GM12878 (cell line): Measurements from ENCODE around the gene SPDL1. TPM values are rescaled to one million over a fixed set of nuclear protein-coding genes. Genes with fewer than 3 reads are reported as not detected.

Experiments used
- ATAC-seq: fragments of 200-7000 bp; cut with Tn5 transposase; 3 replicates; pipeline ENCODE4 v1.9.1; 2020; ENCODE audit warnings: mild to moderate bottlenecking, moderate library complexity
- BruUV-seq: library from RNA; stranded (reverse); fragments of 400-500 nt; replicated peaks from 2 replicates; lab custom pipeline; 2021; lab: Mats Ljungman, UMichigan
- CTCF ChIA-PET: fragments of 300-600 bp; sonication (Branson Sonifier 250); formaldehyde crosslinking; extraction: SDS; loops from one replicate; lab custom pipeline; 2021; ENCODE audit warnings: inconsistent platforms; lab: Yijun Ruan, JAX
- POLR2A ChIA-PET: fragments of 350-600 bp; formaldehyde crosslinking; extraction: SDS; loops from one replicate; lab custom pipeline; 2021; ENCODE audit warnings: inconsistent platforms; lab: Charles Lee
- RAD21 ChIA-PET: fragments of 300-600 bp; sonication (Branson Sonifier 250); formaldehyde crosslinking; loops from one replicate; lab custom pipeline; 2023; ENCODE audit warnings: antibody characterized with exemption; ENCODE audit not compliant: unreplicated experiment; lab: Charles Lee
- SMC1A ChIA-PET: fragments of 300-600 bp; sonication (Branson Sonifier 250); formaldehyde crosslinking; loops from one replicate; lab custom pipeline; 2023; ENCODE audit not compliant: unreplicated experiment, uncharacterized antibody; lab: Charles Lee
- DNase-seq: peaks from one replicate; pipeline ENCODE4 v3.0.0-alpha.2; 2011; ENCODE audit warnings: low read depth, low spot score
- FAIRE-seq: peaks from 3 replicates; lab custom pipeline; 2011; peaks lifted over from hg19 to GRCh38; lab: Jason Lieb, UNC
- H2AFZ ChIP-seq: 2 replicates; pipeline ENCODE4 v1.6.0; 2011; ENCODE audit warnings: low read depth, low read length, control low read depth; ENCODE audit not compliant: control insufficient read depth
- H3K27ac ChIP-seq: 2 replicates; pipeline ENCODE4 v1.5.1; 2011; ENCODE audit warnings: control low read depth; ENCODE audit not compliant: control insufficient read depth, insufficient read depth
- H3K27me3 ChIP-seq, 2 experiments: replicated peaks in 1 of 2; 2 replicates each; pipeline versions ENCODE4 v1.6.0 to v1.6.1; 2011; ENCODE audit warnings: low read length in 1 of 2; ENCODE audit not compliant: control insufficient read depth in 2 of 2, insufficient read depth in 2 of 2
- H3K36me3 ChIP-seq, 2 experiments: 2 replicates each; pipeline ENCODE4 v1.5.1; 2011; ENCODE audit warnings: low read length in 1 of 2; ENCODE audit not compliant: control insufficient read depth in 2 of 2, insufficient read depth in 2 of 2
- H3K4me1 ChIP-seq: 2 replicates; pipeline ENCODE4 v1.6.1; 2011; ENCODE audit warnings: mild to moderate bottlenecking, low read length, moderate library complexity, mixed read lengths; ENCODE audit not compliant: control insufficient read depth, insufficient read depth
- H3K4me2 ChIP-seq: 2 replicates; pipeline ENCODE4 v1.6.0; 2011; ENCODE audit warnings: control low read depth; ENCODE audit not compliant: control insufficient read depth, insufficient read depth
- H3K4me3 ChIP-seq: fragments of 200-600 bp; sonication (generic); 2 replicates; pipeline ENCODE4 v1.5.1; 2016
- H3K79me2 ChIP-seq: 2 replicates; pipeline ENCODE4 v1.6.0; 2011; ENCODE audit warnings: low read length; ENCODE audit not compliant: control insufficient read depth, insufficient read depth
- H3K9ac ChIP-seq: 2 replicates; pipeline ENCODE4 v1.8.0; 2011; ENCODE audit warnings: low read length, control low read depth, mixed read lengths; ENCODE audit not compliant: control insufficient read depth, insufficient read depth
- H3K9me3 ChIP-seq: replicated peaks from 3 replicates; pipeline ENCODE4 v1.5.1; 2011; ENCODE audit warnings: mild to moderate bottlenecking, low read length; ENCODE audit not compliant: control insufficient read depth, insufficient read depth
- H4K20me1 ChIP-seq: 2 replicates; pipeline ENCODE4 v1.6.0; 2011; ENCODE audit not compliant: control insufficient read depth, insufficient read depth
- CREM ChIP-seq: IDR thresholded peaks from 2 replicates; pipeline ENCODE4 v1.6.1; 2014; ENCODE audit warnings: antibody characterized with exemption, low read depth
- EZH2 ChIP-seq: IDR thresholded peaks from 2 replicates; pipeline ENCODE4 v1.6.1; 2012; ENCODE audit warnings: low read depth, mild to moderate bottlenecking, control low read depth, inconsistent platforms, low read length, borderline replicate concordance; ENCODE audit not compliant: control insufficient read depth
- MXI1 ChIP-seq: fragments of 150-350 bp; IDR thresholded peaks from 2 replicates; pipeline ENCODE4 v1.6.1; 2011; ENCODE audit warnings: low read depth, mild to moderate bottlenecking, inconsistent platforms, low read length, improper control_type of control experiment
- NFXL1 ChIP-seq: fragments of 450-650 bp; IDR thresholded peaks from 2 replicates; pipeline ENCODE4 v1.6.1; 2017; ENCODE audit warnings: antibody characterized with exemption, mild to moderate bottlenecking, borderline replicate concordance
- RAD21 ChIP-seq: IDR thresholded peaks from 2 replicates; pipeline ENCODE4 v1.6.1; 2011; ENCODE audit warnings: mild to moderate bottlenecking, low read depth, low read length, moderate library complexity; ENCODE audit not compliant: insufficient read depth
- RAD51 ChIP-seq: fragments of 450-650 bp; IDR thresholded peaks from 2 replicates; pipeline ENCODE4 v1.6.1; 2016; ENCODE audit warnings: moderate library complexity, mild to moderate bottlenecking, inconsistent platforms
- SIX5 ChIP-seq: IDR thresholded peaks from 2 replicates; pipeline ENCODE4 v1.6.1; 2011; ENCODE audit warnings: mild to moderate bottlenecking, low read depth, low read length, moderate library complexity; ENCODE audit not compliant: severe bottlenecking
- SMC3 ChIP-seq: IDR thresholded peaks from 2 replicates; pipeline ENCODE4 v1.6.1; 2011; ENCODE audit warnings: low read length, improper control_type of control experiment, borderline replicate concordance
- SREBF1 ChIP-seq: IDR thresholded peaks from 2 replicates; pipeline ENCODE4 v1.6.1; 2012; ENCODE audit warnings: mild to moderate bottlenecking, low read length
- WGBS: methylation state at CpG from one replicate; pipeline ENCODE4 v1.1.6; 2016; ENCODE audit warnings: low lambda C conversion rate; ENCODE audit not compliant: insufficient replicate concordance, insufficient coverage; ENCODE audit errors: missing lambda C conversion rate; 5-methylcytosine and 5-hydroxymethylcytosine counted together
- in situ Hi-C: fragments of 300-500 bp; cut with MboI; formaldehyde crosslinking; loops from 9 replicates; pipeline ENCODE4 v1.14.3; 2018; ENCODE audit warnings: mixed read lengths
- intact Hi-C: fragments of 100-400 bp; cut with micrococcal nuclease; formaldehyde crosslinking; loops from one replicate; pipeline ENCODE4 v1.14.2; 2022; ENCODE audit not compliant: unreplicated experiment
- polyA plus RNA-seq, 11 experiments: library from polyadenylated mRNA; depleted of rRNA in 4 of 11; unstranded in 6 of 11; stranded (reverse) in 5 of 11; fragments of >200 nt; fragmentation: Nextera tagmentation in 4 of 11; fragmentation: Illumina TruSeq in 1 of 11; extraction: Ambion mirVana in 4 of 11; extraction: Trizol in 1 of 11; gene quantifications; 1 replicate in 1 of 11; 2 replicates in 10 of 11; pipeline versions ENCODE4 v1.2.1 to v1.2.3, GENCODE V29; 2011 to 2016; ENCODE audit warnings: inconsistent platforms in 2 of 11, missing spikeins in 2 of 11, low read depth in 1 of 11
- total RNA-seq, 4 experiments: library from RNA; depleted of rRNA in 3 of 4; stranded (reverse); fragments of >200 nt in 3 of 4; fragmentation: Illumina TruSeq in 1 of 4; extraction: Trizol in 1 of 4; gene quantifications; 2 replicates each; pipeline versions ENCODE4 v1.2.1 to v1.2.3, GENCODE V29; 2013 to 2021
- TF ChIP-seq, protein P1 (sequence below): fragments of 450-650 bp; formaldehyde crosslinking; IDR thresholded peaks from 2 replicates; pipeline ENCODE4 v1.4.0; 2022; ENCODE audit warnings: mild to moderate bottlenecking, moderate library complexity
- TF ChIP-seq, protein P2 (sequence below): IDR thresholded peaks from 2 replicates; pipeline ENCODE4 v1.6.1; 2011; ENCODE audit warnings: low read depth, mild to moderate bottlenecking, low read length, moderate library complexity, borderline replicate concordance; ENCODE audit errors: extremely low read depth
- TF ChIP-seq, protein P3 (sequence below): fragments of 450-650 bp; IDR thresholded peaks from 2 replicates; pipeline ENCODE4 v1.6.1; 2016; ENCODE audit warnings: mild to moderate bottlenecking
- TF ChIP-seq, protein P4 (sequence below): fragments of 450-650 bp; IDR thresholded peaks from 2 replicates; pipeline ENCODE4 v1.6.1; 2017; ENCODE audit warnings: mild to moderate bottlenecking, moderate library complexity
- TF ChIP-seq, protein P5 (sequence below): IDR thresholded peaks from 2 replicates; pipeline ENCODE4 v1.6.1; 2012; ENCODE audit warnings: low read length, inconsistent platforms

The SPDL1 gene
- total and polyA plus RNA-seq, 10 of the 15 experiments (the other 5 are each of a cell fraction or from before 2014, with no cell fraction given): 34.2 to 69.9 (median 46.0) TPM

DNA sequence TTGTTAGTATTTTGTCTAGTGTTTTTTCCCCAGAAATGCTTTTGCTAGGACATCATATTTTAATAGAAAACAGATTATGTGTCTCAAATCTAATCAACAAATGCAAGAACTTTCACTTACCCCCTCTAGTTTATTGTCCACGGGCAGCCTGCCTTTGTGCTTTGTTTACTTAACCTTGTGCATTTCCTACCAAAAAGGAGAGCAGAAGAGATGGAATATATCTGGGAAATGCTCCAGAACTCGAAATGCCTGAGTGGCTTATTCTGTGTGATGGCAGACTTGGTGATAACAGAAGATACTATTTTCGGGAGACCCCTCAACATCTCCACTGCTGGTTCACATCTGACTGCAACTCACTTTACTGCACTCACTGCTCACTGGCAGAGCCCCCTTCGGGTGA is 33.3 kb upstream of the SPDL1 start:
- H3K27me3 ChIP-seq: peaks cover 1 to 3% of the 10 kb centered on the region in 2 experiments; a peak in 1 of 4 replicates
- H4K20me1 ChIP-seq: no peaks in the 10 kb centered on the region
- no peak for TF ChIP-seq SREBF1
- TF ChIP-seq RAD51: no peak
- TF ChIP-seq EZH2: no peak
- no peak for TF ChIP-seq CREM
- TF ChIP-seq, protein P1, sequence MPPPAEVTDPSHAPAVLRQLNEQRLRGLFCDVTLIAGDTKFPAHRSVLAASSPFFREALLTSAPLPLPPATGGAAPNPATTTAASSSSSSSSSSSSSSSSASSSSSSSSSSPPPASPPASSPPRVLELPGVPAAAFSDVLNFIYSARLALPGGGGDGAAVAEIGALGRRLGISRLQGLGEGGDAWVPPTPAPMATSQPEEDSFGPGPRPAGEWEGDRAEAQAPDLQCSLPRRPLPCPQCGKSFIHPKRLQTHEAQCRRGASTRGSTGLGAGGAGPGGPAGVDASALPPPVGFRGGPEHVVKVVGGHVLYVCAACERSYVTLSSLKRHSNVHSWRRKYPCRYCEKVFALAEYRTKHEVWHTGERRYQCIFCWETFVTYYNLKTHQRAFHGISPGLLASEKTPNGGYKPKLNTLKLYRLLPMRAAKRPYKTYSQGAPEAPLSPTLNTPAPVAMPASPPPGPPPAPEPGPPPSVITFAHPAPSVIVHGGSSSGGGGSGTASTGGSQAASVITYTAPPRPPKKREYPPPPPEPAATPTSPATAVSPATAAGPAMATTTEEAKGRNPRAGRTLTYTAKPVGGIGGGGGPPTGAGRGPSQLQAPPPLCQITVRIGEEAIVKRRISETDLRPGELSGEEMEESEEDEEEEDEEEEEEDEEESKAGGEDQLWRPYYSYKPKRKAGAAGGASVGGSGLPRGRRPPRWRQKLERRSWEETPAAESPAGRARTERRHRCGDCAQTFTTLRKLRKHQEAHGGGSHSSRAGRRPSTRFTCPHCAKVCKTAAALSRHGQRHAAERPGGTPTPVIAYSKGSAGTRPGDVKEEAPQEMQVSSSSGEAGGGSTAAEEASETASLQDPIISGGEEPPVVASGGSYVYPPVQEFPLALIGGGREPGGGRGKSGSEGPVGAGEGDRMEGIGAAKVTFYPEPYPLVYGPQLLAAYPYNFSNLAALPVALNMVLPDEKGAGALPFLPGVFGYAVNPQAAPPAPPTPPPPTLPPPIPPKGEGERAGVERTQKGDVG: no peak
- TF ChIP-seq, protein P2, sequence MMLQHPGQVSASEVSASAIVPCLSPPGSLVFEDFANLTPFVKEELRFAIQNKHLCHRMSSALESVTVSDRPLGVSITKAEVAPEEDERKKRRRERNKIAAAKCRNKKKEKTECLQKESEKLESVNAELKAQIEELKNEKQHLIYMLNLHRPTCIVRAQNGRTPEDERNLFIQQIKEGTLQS: no peak
- TF ChIP-seq, protein P3, sequence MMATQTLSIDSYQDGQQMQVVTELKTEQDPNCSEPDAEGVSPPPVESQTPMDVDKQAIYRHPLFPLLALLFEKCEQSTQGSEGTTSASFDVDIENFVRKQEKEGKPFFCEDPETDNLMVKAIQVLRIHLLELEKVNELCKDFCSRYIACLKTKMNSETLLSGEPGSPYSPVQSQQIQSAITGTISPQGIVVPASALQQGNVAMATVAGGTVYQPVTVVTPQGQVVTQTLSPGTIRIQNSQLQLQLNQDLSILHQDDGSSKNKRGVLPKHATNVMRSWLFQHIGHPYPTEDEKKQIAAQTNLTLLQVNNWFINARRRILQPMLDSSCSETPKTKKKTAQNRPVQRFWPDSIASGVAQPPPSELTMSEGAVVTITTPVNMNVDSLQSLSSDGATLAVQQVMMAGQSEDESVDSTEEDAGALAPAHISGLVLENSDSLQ: no peak
- TF ChIP-seq, protein P4, sequence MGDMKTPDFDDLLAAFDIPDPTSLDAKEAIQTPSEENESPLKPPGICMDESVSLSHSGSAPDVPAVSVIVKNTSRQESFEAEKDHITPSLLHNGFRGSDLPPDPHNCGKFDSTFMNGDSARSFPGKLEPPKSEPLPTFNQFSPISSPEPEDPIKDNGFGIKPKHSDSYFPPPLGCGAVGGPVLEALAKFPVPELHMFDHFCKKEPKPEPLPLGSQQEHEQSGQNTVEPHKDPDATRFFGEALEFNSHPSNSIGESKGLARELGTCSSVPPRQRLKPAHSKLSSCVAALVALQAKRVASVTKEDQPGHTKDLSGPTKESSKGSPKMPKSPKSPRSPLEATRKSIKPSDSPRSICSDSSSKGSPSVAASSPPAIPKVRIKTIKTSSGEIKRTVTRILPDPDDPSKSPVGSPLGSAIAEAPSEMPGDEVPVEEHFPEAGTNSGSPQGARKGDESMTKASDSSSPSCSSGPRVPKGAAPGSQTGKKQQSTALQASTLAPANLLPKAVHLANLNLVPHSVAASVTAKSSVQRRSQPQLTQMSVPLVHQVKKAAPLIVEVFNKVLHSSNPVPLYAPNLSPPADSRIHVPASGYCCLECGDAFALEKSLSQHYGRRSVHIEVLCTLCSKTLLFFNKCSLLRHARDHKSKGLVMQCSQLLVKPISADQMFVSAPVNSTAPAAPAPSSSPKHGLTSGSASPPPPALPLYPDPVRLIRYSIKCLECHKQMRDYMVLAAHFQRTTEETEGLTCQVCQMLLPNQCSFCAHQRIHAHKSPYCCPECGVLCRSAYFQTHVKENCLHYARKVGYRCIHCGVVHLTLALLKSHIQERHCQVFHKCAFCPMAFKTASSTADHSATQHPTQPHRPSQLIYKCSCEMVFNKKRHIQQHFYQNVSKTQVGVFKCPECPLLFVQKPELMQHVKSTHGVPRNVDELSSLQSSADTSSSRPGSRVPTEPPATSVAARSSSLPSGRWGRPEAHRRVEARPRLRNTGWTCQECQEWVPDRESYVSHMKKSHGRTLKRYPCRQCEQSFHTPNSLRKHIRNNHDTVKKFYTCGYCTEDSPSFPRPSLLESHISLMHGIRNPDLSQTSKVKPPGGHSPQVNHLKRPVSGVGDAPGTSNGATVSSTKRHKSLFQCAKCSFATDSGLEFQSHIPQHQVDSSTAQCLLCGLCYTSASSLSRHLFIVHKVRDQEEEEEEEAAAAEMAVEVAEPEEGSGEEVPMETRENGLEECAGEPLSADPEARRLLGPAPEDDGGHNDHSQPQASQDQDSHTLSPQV: no peak
- TF ChIP-seq, protein P5, sequence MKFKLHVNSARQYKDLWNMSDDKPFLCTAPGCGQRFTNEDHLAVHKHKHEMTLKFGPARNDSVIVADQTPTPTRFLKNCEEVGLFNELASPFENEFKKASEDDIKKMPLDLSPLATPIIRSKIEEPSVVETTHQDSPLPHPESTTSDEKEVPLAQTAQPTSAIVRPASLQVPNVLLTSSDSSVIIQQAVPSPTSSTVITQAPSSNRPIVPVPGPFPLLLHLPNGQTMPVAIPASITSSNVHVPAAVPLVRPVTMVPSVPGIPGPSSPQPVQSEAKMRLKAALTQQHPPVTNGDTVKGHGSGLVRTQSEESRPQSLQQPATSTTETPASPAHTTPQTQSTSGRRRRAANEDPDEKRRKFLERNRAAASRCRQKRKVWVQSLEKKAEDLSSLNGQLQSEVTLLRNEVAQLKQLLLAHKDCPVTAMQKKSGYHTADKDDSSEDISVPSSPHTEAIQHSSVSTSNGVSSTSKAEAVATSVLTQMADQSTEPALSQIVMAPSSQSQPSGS: no peak
- TF ChIP-seq SMC3: no peak
- TF ChIP-seq NFXL1: no peak
- TF ChIP-seq RAD21: no peak
- no peak for TF ChIP-seq MXI1
- TF ChIP-seq SIX5: no peak
- in situ Hi-C loops (no loop called here), intact Hi-C loops (no loop called here)
- H3K27ac ChIP-seq: no peak overlapping the region
- FAIRE-seq (no peak), ATAC-seq (no peak), DNase-seq (no peak)
- H3K4me3 ChIP-seq: no peak overlapping the region
- H3K36me3 ChIP-seq: no peaks in the 10 kb centered on the region
- 8% methylated on average over 4 of the region's 4 CpGs for WGBS
- no peak overlapping the region for H2AFZ ChIP-seq
- SMC1A ChIA-PET: no interaction called here
- H3K9ac ChIP-seq: no peak overlapping the region
- H3K4me2 ChIP-seq: no peak overlapping the region
- H3K79me2 ChIP-seq: no peaks in the 10 kb centered on the region
- POLR2A ChIA-PET: no interaction called here
- CTCF ChIA-PET: no interaction called here
- no peaks in the 10 kb centered on the region for H3K9me3 ChIP-seq
- BruUV-seq: no TSS peak
- no peaks in the 10 kb centered on the region for H3K4me1 ChIP-seq
- RAD21 ChIA-PET: no interaction called here
